GM23338 (cell line): ENCODE results near the gene ATP10D.

Experiments
- CREB1 ChIP-seq: fragments of 250-450 bp; sonication (Bioruptor Pico); IDR thresholded peaks from 2 replicates; pipeline ENCODE4 v1.5.0; 2020; ENCODE audit warnings: low read depth, mild to moderate bottlenecking, moderate library complexity
- EZH2 ChIP-seq: fragments of 200-600 bp; sonication (generic); IDR thresholded peaks from one replicate; pipeline ENCODE4 v1.8.0; 2017; ENCODE audit warnings: antibody characterized with exemption, mild to moderate bottlenecking, low read depth; ENCODE audit not compliant: unreplicated experiment
- EZH2phosphoT487 ChIP-seq: fragments of 200-600 bp; sonication (generic); IDR thresholded peaks from one replicate; pipeline ENCODE4 v1.8.1; 2018; ENCODE audit warnings: antibody characterized with exemption; ENCODE audit not compliant: unreplicated experiment
- JUNB ChIP-seq: IDR thresholded peaks from one replicate; pipeline ENCODE4 v1.6.1; 2016; ENCODE audit warnings: antibody characterized with exemption; ENCODE audit not compliant: unreplicated experiment
- NANOG ChIP-seq: IDR thresholded peaks from 2 replicates; pipeline ENCODE4 v1.6.1; 2016; ENCODE audit warnings: antibody characterized with exemption, borderline replicate concordance
- POLR2AphosphoS5 ChIP-seq: IDR thresholded peaks from 2 replicates; pipeline ENCODE4 v1.6.1; 2016; ENCODE audit warnings: antibody characterized with exemption, low read depth
- STAT1 ChIP-seq: IDR thresholded peaks from one replicate; pipeline ENCODE4 v1.6.1; 2016; ENCODE audit warnings: antibody characterized with exemption; ENCODE audit not compliant: unreplicated experiment
- ZNF114 ChIP-seq: fragments of 250-450 bp; sonication (Bioruptor Pico); IDR thresholded peaks from 2 replicates; pipeline ENCODE4 v1.5.0; 2020; ENCODE audit warnings: mild to moderate bottlenecking, moderate library complexity
- ZNF331 ChIP-seq: fragments of 250-450 bp; sonication (Bioruptor Pico); IDR thresholded peaks from 2 replicates; pipeline ENCODE4 v1.5.0; 2020; ENCODE audit warnings: low read depth, mild to moderate bottlenecking, moderate library complexity
- TF ChIP-seq, protein P1 (sequence below), 2 experiments: fragments of 200-600 bp in 1 of 2; sonication (generic) in 1 of 2; conservative IDR thresholded peaks; 2 replicates each; pipeline versions ENCODE4 v1.5.1 to v1.6.1; 2016 to 2017; ENCODE audit warnings: antibody characterized with exemption in 2 of 2, low read depth in 2 of 2, mild to moderate bottlenecking in 2 of 2, moderate library complexity in 1 of 2
- TF ChIP-seq, protein P2 (sequence below): IDR thresholded peaks from one replicate; pipeline ENCODE4 v1.6.1; 2018; ENCODE audit warnings: antibody characterized with exemption; ENCODE audit not compliant: unreplicated experiment
- TF ChIP-seq, protein P3 (sequence below): IDR thresholded peaks from 2 replicates; pipeline ENCODE4 v1.6.1; 2016; ENCODE audit warnings: antibody characterized with exemption
- TF ChIP-seq, protein P4 (sequence below): fragments of 250-450 bp; sonication (Bioruptor Pico); IDR thresholded peaks from 2 replicates; pipeline ENCODE4 v1.5.0; 2020; ENCODE audit warnings: mild to moderate bottlenecking, moderate library complexity

DNA sequence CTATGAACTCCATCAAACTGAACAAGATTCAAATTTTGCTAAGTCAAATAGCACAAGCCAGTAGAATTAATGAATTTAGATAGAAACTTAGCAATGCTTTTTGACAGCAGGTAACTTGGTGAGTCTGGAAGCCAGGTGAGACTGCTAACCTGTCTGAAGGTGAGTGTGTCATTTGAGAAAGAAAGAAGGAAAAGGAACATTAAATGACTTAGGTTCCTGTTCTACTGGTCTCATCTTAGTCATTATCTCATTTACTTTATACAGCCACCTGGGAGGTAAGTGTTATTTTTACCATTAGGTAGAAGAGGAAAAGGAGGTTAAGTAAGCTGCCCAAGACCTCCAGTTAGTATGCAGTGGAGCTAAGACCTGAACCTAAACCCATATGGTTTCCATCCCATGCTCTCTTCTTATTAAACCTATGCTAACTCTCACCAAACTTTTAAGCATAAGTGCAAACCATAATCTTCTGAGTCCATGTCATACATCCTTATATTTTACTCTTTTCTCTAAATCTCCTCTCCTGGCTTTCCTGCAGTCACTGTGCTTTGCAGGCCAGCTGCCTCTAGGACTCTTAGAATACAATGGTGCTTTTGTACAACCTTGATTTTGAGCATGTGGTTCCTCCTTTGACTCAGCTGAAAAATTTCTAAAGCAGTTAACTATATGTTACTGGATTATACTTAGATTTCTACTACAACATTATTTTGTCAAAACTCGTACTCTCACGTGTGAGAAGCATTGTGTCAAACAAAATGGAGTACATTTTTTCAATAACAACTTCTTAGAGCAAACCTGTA lies 68.5 kb downstream of the ATP10D start:
- TF ChIP-seq, protein P1, sequence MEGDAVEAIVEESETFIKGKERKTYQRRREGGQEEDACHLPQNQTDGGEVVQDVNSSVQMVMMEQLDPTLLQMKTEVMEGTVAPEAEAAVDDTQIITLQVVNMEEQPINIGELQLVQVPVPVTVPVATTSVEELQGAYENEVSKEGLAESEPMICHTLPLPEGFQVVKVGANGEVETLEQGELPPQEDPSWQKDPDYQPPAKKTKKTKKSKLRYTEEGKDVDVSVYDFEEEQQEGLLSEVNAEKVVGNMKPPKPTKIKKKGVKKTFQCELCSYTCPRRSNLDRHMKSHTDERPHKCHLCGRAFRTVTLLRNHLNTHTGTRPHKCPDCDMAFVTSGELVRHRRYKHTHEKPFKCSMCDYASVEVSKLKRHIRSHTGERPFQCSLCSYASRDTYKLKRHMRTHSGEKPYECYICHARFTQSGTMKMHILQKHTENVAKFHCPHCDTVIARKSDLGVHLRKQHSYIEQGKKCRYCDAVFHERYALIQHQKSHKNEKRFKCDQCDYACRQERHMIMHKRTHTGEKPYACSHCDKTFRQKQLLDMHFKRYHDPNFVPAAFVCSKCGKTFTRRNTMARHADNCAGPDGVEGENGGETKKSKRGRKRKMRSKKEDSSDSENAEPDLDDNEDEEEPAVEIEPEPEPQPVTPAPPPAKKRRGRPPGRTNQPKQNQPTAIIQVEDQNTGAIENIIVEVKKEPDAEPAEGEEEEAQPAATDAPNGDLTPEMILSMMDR (conservative IDR thresholded peaks at IDR 0.05; ENCODE audit: low read depth in 2 of 2): no peak
- TF ChIP-seq EZH2 (no peak), EZH2phosphoT487 (no peak), POLR2AphosphoS5 (no peak), JUNB (no peak), ZNF331 (CRISPR knock-in tag) (no peak), CREB1 (CRISPR knock-in tag) (no peak), STAT1 (no peak), NANOG (no peak), ZNF114 (CRISPR knock-in tag) (no peak)
- TF ChIP-seq, protein P2, sequence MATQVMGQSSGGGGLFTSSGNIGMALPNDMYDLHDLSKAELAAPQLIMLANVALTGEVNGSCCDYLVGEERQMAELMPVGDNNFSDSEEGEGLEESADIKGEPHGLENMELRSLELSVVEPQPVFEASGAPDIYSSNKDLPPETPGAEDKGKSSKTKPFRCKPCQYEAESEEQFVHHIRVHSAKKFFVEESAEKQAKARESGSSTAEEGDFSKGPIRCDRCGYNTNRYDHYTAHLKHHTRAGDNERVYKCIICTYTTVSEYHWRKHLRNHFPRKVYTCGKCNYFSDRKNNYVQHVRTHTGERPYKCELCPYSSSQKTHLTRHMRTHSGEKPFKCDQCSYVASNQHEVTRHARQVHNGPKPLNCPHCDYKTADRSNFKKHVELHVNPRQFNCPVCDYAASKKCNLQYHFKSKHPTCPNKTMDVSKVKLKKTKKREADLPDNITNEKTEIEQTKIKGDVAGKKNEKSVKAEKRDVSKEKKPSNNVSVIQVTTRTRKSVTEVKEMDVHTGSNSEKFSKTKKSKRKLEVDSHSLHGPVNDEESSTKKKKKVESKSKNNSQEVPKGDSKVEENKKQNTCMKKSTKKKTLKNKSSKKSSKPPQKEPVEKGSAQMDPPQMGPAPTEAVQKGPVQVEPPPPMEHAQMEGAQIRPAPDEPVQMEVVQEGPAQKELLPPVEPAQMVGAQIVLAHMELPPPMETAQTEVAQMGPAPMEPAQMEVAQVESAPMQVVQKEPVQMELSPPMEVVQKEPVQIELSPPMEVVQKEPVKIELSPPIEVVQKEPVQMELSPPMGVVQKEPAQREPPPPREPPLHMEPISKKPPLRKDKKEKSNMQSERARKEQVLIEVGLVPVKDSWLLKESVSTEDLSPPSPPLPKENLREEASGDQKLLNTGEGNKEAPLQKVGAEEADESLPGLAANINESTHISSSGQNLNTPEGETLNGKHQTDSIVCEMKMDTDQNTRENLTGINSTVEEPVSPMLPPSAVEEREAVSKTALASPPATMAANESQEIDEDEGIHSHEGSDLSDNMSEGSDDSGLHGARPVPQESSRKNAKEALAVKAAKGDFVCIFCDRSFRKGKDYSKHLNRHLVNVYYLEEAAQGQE: no peak
- TF ChIP-seq, protein P3, sequence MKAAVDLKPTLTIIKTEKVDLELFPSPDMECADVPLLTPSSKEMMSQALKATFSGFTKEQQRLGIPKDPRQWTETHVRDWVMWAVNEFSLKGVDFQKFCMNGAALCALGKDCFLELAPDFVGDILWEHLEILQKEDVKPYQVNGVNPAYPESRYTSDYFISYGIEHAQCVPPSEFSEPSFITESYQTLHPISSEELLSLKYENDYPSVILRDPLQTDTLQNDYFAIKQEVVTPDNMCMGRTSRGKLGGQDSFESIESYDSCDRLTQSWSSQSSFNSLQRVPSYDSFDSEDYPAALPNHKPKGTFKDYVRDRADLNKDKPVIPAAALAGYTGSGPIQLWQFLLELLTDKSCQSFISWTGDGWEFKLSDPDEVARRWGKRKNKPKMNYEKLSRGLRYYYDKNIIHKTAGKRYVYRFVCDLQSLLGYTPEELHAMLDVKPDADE: no peak
- TF ChIP-seq, protein P4, sequence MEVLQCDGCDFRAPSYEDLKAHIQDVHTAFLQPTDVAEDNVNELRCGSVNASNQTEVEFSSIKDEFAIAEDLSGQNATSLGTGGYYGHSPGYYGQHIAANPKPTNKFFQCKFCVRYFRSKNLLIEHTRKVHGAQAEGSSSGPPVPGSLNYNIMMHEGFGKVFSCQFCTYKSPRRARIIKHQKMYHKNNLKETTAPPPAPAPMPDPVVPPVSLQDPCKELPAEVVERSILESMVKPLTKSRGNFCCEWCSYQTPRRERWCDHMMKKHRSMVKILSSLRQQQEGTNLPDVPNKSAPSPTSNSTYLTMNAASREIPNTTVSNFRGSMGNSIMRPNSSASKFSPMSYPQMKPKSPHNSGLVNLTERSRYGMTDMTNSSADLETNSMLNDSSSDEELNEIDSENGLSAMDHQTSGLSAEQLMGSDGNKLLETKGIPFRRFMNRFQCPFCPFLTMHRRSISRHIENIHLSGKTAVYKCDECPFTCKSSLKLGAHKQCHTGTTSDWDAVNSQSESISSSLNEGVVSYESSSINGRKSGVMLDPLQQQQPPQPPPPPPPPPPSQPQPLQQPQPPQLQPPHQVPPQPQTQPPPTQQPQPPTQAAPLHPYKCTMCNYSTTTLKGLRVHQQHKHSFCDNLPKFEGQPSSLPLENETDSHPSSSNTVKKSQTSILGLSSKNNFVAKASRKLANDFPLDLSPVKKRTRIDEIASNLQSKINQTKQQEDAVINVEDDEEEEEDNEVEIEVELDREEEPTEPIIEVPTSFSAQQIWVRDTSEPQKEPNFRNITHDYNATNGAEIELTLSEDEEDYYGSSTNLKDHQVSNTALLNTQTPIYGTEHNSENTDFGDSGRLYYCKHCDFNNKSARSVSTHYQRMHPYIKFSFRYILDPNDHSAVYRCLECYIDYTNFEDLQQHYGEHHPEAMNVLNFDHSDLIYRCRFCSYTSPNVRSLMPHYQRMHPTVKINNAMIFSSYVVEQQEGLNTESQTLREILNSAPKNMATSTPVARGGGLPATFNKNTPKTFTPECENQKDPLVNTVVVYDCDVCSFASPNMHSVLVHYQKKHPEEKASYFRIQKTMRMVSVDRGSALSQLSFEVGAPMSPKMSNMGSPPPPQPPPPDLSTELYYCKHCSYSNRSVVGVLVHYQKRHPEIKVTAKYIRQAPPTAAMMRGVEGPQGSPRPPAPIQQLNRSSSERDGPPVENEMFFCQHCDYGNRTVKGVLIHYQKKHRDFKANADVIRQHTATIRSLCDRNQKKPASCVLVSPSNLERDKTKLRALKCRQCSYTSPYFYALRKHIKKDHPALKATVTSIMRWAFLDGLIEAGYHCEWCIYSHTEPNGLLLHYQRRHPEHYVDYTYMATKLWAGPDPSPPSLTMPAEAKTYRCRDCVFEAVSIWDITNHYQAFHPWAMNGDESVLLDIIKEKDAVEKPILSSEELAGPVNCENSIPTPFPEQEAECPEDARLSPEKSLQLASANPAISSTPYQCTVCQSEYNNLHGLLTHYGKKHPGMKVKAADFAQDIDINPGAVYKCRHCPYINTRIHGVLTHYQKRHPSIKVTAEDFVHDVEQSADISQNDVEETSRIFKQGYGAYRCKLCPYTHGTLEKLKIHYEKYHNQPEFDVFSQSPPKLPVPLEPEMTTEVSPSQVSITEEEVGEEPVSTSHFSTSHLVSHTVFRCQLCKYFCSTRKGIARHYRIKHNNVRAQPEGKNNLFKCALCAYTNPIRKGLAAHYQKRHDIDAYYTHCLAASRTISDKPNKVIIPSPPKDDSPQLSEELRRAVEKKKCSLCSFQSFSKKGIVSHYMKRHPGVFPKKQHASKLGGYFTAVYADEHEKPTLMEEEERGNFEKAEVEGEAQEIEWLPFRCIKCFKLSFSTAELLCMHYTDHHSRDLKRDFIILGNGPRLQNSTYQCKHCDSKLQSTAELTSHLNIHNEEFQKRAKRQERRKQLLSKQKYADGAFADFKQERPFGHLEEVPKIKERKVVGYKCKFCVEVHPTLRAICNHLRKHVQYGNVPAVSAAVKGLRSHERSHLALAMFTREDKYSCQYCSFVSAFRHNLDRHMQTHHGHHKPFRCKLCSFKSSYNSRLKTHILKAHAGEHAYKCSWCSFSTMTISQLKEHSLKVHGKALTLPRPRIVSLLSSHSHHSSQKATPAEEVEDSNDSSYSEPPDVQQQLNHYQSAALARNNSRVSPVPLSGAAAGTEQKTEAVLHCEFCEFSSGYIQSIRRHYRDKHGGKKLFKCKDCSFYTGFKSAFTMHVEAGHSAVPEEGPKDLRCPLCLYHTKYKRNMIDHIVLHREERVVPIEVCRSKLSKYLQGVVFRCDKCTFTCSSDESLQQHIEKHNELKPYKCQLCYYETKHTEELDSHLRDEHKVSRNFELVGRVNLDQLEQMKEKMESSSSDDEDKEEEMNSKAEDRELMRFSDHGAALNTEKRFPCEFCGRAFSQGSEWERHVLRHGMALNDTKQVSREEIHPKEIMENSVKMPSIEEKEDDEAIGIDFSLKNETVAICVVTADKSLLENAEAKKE (CRISPR knock-in tag): no peak
